ENCODE measurements around the gene MAGEE1. TPM values are rescaled to one million over a fixed set of nuclear protein-coding genes. Genes with fewer than 3 reads are reported as not detected.

Gene MAGEE1
- total RNA-seq, 4 donors from 2014 or later = 1.5 to 5.3 (median 3.8) TPM

GRCh38 chrX:76454456-76454927 lies 27.0 kb downstream of the MAGEE1 start:
- H3K27me3 ChIP-seq = no peaks in the 10 kb centered on the region
- TF ChIP-seq POLR2AphosphoS5 (IDR thresholded peaks at IDR 0.05) = no peak
- no peak for TF ChIP-seq EP300 (IDR thresholded peaks at IDR 0.05)
- TF ChIP-seq POLR2A (IDR thresholded peaks at IDR 0.05) = no peak
- TF ChIP-seq CTCF (IDR thresholded peaks at IDR 0.05) = peak in 1 of 2 donors; percentile 16
- no peaks in the 10 kb centered on the region for H3K9me3 ChIP-seq
- WGBS = 13% methylated on average over 3 of the region's 3 CpGs
- H3K4me3 ChIP-seq = no peak overlapping the region
- no peaks in the 10 kb centered on the region for H3K4me1 ChIP-seq
- H3K36me3 ChIP-seq = no peaks in the 10 kb centered on the region
- no peak for DNase-seq (ENCODE audit: low spot score in 2 of 2)
- no peak overlapping the region for H3K27ac ChIP-seq

- no peak for TF ChIP-seq POLR2AphosphoS5 (IDR thresholded peaks at IDR 0.05)
- no peak for TF ChIP-seq EP300 (IDR thresholded peaks at IDR 0.05)
- no peak for TF ChIP-seq POLR2A (IDR thresholded peaks at IDR 0.05)
- no peak for TF ChIP-seq CTCF (IDR thresholded peaks at IDR 0.05)
- DNase-seq (ENCODE audit: low spot score in 2 of 2) = no peak
- Histone ChIP-seq H3K4me3 (no peak overlapping the region), H3K27ac (no peak overlapping the region), H3K27me3 (no peaks in the 10 kb centered on the region), H3K9me3 (no peaks in the 10 kb centered on the region), H3K36me3 (no peaks in the 10 kb centered on the region), H3K4me1 (no peaks in the 10 kb centered on the region)
- WGBS = 42% methylated on average over 2 of the region's 2 CpGs
Measured at GRCh38 chrX:76477353-76477752, 49.8 kb downstream of the MAGEE1 start.
